GM20000 (cell line): ENCODE results near the gene FGF12.

ENCODE experiments used
- DNase-seq: peaks from one replicate; pipeline ENCODE4 v3.0.0; 2012; ENCODE audit warnings: low spot score
- CTCF ChIP-seq: IDR thresholded peaks from 2 replicates; pipeline ENCODE4 v1.5.1; 2012; ENCODE audit warnings: mild to moderate bottlenecking, control low read depth; ENCODE audit errors: extremely low read depth, missing control alignments

FGF12 gene

GRCh38 chr3:192186045-192186444 lies 541.3 kb downstream of the FGF12 start:
- no peak for TF ChIP-seq CTCF
- no peak for DNase-seq

- TF ChIP-seq CTCF = no peak
- no peak for DNase-seq
These were observed 544.2 kb downstream of the FGF12 start for GRCh38 chr3:192183109-192183508.

GRCh38 chr3:192181151-192181550 lies 546.2 kb downstream of the FGF12 start:
- DNase-seq = no peak
- TF ChIP-seq CTCF = no peak

- DNase-seq = no peak
- no peak for TF ChIP-seq CTCF
These were observed 550.0 kb downstream of the FGF12 start for GRCh38 chr3:192177383-192177782.

- no peak for DNase-seq
- no peak for TF ChIP-seq CTCF
These were observed 553.1 kb downstream of the FGF12 start for GRCh38 chr3:192174283-192174682.

- TF ChIP-seq CTCF = no peak
These were observed 556.1 kb downstream of the FGF12 start for GRCh38 chr3:192171213-192171612.

GRCh38 chr3:192170659-192171058 lies 556.7 kb downstream of the FGF12 start:
- TF ChIP-seq CTCF = no peak
- DNase-seq = no peak

More at GRCh38 chr3:192171213-192171612, 556.1 kb downstream of the FGF12 start:
- no peak for DNase-seq
